DMS153 treated with DMSO at 0.1 percent for 48 hours (cell line): ENCODE measurements around the gene SNRPA.

Experiments used
- DNase-seq: peaks from one replicate; lab custom pipeline; 2025; ENCODE audit not compliant: unreplicated experiment; lab: John Stamatoyannopoulos, UW

SNRPA gene

DNA sequence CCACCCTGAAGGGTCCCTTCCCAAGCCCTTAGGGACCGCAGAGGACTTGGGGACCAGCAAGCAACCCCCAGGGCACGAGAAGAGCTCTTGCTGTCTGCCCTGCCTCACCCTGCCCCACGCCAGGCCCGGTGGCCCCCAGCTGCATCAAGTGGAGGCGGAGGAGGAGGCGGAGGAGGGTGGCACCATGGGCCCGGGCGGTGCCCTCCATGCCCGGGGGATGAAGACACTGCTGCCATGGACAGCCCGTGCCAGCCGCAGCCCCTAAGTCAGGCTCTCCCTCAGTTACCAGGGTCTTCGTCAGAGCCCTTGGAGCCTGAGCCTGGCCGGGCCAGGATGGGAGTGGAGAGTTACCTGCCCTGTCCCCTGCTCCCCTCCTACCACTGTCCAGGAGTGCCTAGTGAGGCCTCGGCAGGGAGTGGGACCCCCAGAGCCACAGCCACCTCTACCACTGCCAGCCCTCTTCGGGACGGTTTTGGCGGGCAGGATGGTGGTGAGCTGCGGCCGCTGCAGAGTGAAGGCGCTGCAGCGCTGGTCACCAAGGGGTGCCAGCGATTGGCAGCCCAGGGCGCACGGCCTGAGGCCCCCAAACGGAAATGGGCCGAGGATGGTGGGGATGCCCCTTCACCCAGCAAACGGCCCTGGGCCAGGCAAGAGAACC, 49.5 kb downstream of the SNRPA start:
- no peak for DNase-seq

DNA sequence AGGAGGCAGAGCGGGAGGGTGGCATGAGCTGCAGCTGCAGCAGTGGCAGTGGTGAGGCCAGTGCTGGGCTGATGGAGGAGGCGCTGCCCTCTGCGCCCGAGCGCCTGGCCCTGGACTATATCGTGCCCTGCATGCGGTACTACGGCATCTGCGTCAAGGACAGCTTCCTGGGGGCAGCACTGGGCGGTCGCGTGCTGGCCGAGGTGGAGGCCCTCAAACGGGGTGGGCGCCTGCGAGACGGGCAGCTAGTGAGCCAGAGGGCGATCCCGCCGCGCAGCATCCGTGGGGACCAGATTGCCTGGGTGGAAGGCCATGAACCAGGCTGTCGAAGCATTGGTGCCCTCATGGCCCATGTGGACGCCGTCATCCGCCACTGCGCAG, 50.0 kb downstream of the SNRPA start:
- no peak for DNase-seq

DNA sequence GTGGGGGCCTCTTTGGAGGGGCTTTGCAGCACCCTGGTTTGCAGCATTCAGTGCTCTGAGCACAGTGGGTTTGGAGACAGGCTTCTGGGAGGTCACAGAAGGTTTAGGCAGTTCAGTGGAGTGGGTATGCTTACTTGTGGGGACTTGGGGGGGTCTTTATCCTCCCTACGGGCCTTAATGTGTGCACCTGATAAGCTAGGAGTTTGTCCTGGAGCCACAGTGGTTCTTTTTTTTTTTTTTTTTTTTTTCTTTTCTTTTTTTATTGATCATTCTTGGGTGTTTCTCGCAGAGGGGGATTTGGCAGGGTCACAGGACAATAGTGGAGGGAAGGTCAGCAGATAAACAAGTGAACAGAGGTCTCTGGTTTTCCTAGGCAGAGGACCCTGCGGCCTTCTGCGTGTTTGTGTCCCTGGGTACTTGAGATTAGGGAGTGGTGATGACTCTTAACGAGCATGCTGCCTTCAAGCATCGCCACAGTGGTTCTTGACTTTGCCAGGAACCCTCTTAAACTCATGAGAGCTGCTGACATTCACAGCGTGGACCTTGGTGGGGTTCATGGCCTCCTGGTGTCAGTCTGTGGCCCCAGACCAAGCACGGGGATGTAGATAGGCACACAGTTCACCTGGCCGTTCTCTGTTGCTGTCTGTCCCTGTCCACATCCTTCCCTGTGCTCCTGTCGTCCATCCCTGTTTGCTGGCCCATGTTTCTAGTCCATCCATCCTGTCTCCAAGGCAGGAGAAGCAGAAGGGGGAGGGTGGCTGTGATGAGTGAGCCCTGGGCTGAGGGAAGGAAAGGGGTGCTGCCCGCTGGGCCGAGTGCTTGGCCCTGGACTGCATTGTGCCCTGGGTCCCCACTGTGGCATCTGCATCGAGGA, 50.7 kb downstream of the SNRPA start:
- no peak for DNase-seq

DNA sequence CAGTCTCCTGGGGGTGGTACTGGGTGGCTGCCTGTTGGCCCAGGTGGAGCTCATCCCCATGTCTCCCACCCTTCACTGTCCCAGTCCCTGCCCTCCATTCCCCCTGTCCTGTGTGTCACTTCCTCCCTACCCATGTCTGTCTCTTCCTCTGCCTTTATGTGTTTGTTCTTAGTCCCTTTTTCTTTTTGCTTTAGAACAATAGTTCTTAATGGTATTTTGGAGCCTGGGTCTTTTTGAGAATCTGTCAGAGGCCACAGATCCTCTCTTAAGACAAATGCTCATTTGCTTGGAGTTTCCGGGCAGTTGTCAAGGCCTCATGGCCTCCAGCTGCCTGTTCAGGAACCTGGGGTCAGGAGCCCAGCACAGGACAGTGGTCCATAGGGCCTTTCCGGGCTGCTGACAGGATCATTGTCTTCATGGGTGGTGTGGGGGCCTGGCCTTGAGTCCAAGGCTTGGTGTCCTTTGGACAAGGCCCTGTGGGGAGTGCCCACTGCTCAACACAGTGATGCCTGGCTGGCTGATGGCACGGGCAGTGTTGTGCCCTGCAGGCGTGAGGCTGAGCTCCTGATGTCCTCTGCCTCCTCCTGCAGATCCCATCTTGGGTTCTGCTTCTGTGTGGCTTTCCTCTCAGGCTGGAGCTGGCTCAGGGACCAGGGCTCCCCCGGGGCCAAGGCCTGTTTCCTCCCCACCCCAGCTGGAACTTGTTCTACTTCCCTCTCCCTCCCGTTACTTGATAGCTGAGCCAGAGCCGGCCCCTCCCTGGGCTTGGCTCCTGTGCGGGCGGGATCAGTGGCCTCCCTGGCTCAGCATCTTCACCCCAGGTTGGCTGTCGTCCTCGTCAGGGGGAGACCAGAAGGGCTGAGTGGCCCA, 51.5 kb downstream of the SNRPA start:
- no peak for DNase-seq

DNA sequence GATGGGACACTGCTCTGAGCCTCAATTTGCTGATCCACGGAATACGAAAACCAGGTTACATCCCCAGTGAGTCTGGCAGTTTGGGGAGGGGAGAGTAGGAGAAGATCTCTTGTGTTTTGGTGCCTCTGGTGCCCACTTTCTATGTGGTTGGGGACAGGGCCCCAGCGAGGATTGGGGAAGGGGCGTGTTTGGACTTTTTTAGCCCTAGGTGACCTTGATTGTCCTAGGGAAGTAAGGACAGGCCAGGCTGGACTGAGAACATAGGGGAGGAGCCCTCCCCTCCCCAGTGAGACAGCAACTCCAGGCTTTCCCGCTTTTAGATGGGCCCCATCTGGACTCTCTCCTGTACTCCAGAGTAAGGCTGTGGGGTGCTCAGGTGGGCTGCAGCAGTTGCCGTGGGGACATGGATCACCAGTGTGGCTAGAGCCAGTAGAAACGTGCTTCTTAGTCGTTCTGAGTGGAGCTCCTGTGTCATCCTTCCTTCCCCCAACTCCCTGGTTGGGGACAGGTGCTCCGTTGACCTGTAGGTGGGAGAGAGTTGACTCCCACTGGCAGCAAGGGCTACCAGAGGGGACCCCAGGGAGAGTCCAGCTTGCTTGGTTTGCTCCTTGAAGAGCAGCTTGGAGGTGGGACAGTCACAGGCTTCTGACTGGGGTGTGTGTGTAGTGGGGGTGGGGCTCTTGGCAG, 52.3 kb downstream of the SNRPA start:
- no peak for DNase-seq

DNA sequence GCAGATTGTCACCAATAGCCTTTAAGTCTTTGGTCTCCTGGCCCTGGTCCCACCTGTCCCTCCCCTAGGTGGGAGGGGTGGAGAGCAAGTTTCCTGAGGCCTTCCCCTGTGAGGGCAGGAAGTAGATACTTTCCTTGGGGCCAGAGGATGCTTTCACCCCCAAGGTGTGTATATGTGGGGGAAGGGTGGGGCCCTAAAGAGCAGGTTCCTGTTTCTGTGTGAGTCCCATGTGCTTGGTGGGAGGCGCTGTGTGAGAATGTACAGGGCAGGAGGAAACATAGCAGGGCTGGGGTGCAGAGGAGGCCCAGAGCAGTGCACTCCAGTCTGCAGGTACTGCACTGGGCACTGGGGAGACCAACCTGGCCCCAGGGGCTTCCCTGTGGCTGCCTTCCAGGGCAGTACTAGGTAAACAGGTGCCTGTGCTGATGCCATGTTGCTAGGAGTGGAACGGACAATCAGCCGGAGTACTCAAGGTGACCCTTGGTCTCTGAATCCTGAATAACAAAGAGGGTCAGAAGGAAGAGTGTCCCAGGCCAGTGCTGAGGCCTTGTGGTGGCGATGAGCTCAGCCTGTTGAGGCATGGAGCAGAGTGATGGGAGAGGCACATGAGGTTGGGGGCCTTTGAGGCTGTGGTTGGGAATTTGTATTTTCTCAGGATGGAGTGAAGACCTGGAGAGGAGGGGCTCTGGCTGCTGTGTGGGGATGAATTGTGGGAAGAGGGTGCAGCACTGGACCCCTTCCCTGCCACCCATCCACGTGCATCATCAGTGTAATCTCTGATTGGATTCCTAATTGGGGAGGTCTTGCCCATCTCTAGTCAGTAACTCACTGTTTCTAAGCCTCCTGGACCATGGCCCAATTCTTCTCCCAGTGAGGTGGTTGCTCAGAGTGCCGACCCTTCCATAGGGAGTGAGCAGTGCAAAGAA, 53.1 kb downstream of the SNRPA start:
- DNase-seq = no peak

DNA sequence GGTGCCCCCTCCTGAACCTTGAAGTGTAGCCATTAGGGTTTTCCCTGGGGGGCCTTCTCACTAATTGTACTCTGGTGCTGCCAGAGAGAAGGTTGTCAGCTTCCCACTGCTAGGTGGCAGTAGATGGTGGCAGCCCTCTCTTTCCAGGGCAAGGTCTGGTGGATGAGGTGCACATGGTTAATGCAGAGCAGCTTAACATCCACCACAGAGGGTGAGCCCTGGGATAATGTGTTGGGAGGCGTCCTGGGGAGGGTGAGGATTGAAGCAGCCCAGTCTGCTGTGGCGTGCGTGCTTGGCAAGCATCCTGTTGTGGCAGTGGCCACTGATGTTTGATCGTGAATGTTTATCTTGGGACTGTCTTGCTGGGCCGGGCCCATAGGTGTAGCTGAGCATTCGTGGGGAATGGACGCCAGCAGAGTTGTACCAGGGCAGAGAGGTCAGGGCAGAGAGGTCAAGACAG, 53.8 kb downstream of the SNRPA start:
- no peak for DNase-seq

DNA sequence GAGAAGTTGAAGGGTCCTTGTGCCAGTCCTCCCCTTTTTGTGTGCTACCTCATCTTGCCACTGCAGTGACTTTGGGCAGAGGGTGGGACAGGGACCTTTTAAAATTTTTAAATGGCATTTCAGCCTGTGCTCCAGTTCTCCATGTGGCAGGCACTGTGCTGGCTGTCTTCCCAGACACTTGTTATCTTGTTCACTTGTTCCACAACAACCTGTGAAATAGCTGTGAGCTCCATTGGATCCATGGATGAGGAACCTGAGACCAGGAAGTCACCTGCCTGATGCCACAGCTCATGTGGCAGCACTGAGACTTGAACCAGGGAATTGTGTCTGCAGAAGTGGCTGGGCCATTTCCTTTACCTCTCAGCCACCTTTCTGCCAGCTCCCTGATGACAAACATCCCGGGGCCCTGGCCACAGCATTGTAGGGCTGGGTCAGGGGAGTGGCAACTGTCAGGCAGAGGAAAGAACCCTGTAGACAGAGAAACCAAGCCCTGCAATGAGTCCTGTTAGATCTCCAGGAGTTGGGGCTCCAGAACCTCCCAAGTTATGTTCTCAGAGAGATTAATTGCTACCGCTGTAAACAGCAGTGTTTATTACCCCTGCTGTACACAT, 54.4 kb downstream of the SNRPA start:
- DNase-seq = no peak

DNA sequence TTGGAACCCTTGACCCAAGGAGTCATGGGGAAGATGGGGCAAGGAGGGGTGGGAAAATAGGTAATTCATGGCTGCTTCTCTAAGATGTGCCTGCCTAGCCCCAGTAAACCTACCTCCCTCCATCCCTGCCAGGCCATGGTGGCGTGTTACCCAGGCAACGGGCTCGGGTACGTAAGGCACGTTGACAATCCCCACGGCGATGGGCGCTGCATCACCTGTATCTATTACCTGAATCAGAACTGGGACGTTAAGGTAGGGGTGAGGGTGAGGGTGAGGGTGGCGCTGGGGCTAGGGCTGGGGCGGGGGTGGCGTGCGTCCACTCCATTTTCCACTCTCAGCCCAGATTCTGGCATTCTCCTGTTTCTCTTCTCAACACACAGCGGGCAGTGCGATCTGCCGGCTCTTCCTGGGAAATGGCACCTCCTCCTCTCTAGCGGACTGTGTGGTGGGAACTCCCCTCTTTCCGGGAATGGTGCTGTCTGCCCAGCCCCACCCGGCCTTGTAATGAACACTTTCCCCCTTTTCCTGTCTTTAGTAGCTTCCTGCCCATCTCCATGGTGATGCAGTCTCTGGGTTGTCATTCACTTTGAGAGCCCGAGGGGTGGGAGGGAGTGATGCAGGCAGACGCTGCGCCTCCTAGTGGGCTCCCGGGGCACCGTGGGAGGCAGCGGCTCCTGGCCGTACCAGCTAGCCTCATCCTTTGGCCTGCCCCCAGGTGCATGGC, 55.6 kb downstream of the SNRPA start:
- DNase-seq = no peak

DNA sequence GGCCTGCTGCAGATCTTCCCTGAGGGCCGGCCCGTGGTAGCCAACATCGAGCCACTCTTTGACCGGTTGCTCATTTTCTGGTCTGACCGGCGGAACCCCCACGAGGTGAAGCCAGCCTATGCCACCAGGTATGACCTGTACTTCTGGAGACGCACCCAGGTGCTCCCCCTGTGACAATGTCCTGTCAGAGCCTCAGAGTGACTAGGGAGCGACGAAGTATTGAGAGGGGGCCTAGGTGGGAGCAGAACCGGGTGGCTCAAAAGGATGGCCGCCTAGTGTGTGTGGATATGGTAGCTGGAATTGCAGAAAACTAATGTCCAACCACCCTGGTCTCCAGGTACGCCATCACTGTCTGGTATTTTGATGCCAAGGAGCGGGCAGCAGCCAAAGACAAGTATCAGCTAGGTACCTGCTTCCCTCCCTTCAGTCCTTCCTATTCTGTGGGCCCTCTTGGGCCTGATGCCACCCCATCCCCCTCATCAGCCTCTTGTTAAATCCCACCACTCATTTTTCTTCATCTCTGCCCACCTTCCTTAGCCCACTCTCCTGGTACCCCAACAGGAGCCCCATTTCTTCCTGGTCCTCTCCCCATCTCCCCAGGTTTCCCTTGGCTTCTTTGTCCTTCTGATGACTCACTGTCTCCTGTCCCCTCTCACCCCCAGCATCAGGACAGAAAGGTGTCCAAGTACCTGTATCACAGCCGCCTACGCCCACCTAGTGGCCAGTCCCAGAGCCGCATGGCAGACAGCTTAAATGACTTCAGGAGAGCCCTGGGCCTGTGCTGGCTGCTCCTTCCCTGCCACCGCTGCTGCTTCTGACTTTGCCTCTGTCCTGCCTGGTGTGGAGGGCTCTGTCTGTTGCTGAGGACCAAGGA, 56.4 kb downstream of the SNRPA start:
- DNase-seq = no peak

DNA sequence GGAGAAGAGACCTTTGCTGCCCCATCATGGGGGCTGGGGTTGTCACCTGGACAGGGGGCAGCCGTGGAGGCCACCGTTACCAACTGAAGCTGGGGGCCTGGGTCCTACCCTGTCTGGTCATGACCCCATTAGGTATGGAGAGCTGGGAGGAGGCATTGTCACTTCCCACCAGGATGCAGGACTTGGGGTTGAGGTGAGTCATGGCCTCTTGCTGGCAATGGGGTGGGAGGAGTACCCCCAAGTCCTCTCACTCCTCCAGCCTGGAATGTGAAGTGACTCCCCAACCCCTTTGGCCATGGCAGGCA, 57.0 kb downstream of the SNRPA start:
- no peak for DNase-seq

DNA sequence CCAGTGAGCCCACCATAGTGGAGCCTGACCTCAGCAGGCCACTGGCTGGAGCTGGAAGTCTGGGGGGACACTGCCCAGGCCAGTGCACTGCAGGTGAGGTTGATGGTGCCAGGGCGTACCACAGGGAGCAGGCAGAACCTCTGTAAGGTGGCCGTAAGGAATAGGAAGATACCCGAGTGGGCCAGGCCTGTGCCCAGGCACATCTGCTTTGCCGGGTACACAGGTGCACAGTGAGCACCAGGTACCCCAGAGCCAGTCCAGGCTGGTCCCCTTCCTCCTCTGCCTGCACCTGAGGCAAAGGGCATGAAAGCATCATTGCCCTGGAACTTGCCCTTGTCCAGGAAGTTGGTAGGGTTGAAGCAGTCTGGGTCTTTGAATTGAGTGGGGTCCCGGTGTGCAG, 57.5 kb downstream of the SNRPA start:
- DNase-seq = no peak

DNA sequence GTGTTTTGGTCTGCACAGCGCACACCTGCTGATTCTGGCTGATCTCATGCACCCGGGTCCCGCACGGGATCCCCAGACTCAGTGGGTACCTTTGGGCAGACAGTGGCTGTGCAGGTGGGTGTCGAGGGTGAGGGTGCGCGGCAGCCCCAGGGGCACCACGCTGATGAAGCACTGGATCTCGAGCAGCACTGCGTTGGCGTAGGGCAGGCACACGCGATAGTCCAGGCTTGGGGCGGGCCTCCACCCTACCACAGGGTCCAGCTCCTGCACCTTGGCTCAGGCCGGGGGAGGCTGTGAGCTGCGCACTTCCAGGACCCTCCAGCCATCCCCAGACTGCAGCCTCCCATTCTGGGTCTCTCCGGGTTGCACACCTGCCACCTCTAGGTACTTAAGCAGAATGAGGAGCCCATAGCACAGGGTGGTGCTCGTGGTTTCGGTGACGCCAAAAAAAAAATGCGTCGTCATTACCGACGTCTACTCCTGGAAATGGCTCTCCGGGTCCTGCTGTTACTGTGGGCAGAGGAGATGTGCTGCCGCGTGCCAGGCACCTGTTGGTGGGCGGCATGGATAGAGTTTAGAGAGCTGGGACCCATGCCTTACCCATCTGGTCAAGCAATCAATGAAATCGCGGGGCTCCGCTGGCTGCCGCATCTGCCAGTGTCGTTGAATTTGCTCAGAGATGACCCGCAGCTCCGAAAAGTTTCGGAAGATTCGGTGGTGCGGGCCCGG, 58.5 kb downstream of the SNRPA start:
- no peak for DNase-seq

DNA sequence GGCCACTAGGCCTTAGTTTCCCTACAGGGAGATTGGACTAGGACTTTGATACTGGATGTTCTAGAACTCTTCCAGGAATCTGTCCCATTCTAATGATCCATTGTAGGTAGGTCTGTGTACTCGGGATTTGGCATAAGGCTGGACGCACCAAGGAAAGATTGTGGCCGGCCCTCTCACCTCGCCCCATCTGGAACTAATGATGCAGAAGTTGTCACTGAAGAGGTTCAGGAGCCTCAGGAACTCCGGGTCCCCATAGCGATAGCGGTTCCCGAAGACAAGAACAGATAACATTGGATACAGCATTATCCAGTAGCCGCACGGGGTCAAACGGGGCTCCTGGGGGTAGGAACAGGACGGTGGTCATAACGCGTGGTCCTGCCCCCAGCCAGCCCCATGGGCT, 59.2 kb downstream of the SNRPA start:
- no peak for DNase-seq

DNA sequence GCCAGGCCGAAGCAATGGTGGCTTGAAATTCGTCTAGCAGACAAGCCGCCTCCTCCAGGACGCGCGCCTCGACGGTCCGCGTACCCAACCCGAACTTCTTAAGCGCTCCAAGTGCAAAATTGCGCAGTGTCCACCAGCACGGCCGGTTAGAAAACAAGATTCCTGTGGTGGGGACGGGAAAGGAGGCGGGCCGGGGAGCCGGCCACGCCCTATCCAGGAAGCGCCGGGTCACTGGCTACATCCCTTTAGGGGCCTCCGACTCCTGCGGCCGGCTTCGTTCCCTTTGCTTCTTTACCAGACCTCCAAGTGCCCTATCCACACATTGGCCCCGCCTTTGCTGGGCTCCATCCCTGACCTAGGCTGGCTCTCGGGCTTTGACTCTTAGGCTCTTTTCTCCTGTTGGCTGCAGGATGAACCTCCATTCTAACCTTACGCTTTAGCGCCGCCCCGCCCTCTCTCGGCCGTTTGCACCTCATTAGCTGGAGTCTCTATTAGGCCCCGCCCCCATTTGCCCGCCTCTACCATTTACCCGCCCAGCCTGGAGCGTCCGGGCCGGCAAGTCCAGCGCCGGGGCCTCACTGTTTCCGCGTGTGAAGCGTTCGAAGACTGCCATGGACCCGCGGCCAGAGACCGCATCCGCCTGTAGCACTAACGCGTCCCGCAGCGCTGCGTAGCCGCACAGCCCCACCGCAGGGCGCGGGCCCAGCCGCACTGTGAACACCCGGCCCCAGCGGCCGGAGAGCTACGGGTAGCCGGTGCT, 59.8 kb downstream of the SNRPA start:
- DNase-seq = peak; percentile 31

DNA sequence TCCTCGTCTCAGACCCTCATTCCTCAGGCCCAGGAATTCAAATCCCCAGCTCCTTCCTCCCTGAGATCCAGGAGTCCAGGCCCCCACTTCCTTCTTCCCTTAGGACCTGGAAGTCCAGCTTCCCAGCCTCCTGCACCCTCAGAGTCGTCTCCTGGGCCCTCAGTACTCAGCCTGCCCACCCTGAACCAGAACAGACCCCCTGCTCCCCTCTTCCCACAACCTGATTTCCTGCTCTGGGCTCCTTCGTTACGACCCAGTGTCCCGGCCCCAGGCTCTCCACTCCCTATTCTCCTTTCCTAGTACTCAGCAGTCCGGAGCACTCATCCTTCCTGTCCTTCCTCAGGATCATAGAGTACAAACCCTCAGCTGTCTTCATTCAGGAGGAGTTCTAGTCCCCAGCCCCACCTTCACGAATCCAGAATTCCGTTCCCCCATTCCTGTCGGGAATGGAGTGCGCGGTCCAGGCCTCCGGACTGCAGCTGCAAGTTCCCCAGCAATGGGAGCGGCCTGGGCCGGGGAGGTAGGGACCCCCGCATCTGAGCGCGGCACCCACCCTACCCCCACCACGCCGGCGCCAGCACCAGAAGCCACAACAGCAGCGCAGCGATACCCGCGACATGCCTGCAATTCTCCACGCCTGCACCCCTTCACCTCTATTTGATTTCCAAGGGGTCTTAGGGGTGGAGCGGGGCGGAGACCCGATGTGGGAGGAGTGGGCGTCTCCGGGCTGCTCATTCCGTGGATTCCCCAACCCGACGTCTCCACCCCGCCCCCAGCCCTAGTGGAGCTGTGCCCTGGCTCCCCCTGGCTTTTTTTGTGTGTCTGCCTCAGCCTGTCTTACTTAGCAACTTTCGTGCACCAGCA, 60.7 kb downstream of the SNRPA start:
- no peak for DNase-seq
